Naive thymus-derived CD4-positive, alpha-beta T cell (primary cell): Measurements from ENCODE around the gene TRAK2. TPM values are rescaled to one million over a fixed set of nuclear protein-coding genes. Genes with fewer than 3 reads are reported as not detected.

Experiments
- ATAC-seq: fragments of 150-1000 bp; cut with Tn5 transposase; 2 replicates; pipeline ENCODE4 v1.10.0; 2021; ENCODE audit warnings: mild to moderate bottlenecking, moderate library complexity
- CTCF ChIA-PET: fragments of 350-600 bp; sonication (Branson Sonifier 250); formaldehyde crosslinking; loops from one replicate; lab custom pipeline; 2021; ENCODE audit warnings: antibody characterized with exemption; lab: Charles Lee
- POLR2A ChIA-PET: fragments of 350-600 bp; sonication (Branson Sonifier 250); formaldehyde crosslinking; loops from one replicate; lab custom pipeline; 2021; ENCODE audit warnings: antibody characterized with exemption, inconsistent platforms; lab: Charles Lee
- DNase-seq, 9 donors: peaks; one replicate each; pipeline versions ENCODE4 v3.0.0 to v3.0.0-alpha.2; 2020 to 2022; ENCODE audit warnings: mixed read lengths in 1 of 9
- H3K27ac ChIP-seq: one replicate; pipeline ENCODE4 v1.7.0; 2013; ENCODE audit warnings: mild to moderate bottlenecking, low read depth, low read length, moderate library complexity
- H3K27me3 ChIP-seq, 2 donors: one replicate each; pipeline ENCODE4 v1.7.0; 2013; ENCODE audit warnings: low read length in 2 of 2, mild to moderate bottlenecking in 2 of 2, moderate library complexity in 2 of 2; ENCODE audit not compliant: control insufficient read depth in 2 of 2, insufficient read depth in 2 of 2
- H3K36me3 ChIP-seq, 3 experiments: 1 replicate in 2 of 3; 2 replicates in 1 of 3; pipeline ENCODE4 v1.7.0; 2013; ENCODE audit warnings: low read length in 3 of 3, mild to moderate bottlenecking in 3 of 3, moderate library complexity in 1 of 3; ENCODE audit not compliant: insufficient read depth in 3 of 3, control insufficient read depth in 2 of 3
- H3K4me1 ChIP-seq, 2 donors: one replicate each; pipeline ENCODE4 v1.7.0; 2013; ENCODE audit warnings: low read length in 2 of 2, mild to moderate bottlenecking in 2 of 2, moderate library complexity in 1 of 2; ENCODE audit not compliant: control insufficient read depth in 2 of 2, insufficient read depth in 2 of 2
- H3K4me3 ChIP-seq: 2 replicates; pipeline ENCODE4 v1.7.0; 2013; ENCODE audit warnings: mild to moderate bottlenecking, low read length
- H3K9me3 ChIP-seq, 3 experiments: 1 replicate in 2 of 3; 2 replicates in 1 of 3; pipeline ENCODE4 v1.7.0; 2013; ENCODE audit warnings: low read length in 3 of 3; ENCODE audit not compliant: control insufficient read depth in 2 of 3
- H3K27ac Mint-ChIP-seq, 9 donors: one replicate each; pipeline ENCODE4 v1.8.0; 2020 to 2022; ENCODE audit warnings: mixed read lengths in 9 of 9, mild to moderate bottlenecking in 8 of 9, moderate library complexity in 5 of 9, inconsistent platforms in 2 of 9
- H3K27me3 Mint-ChIP-seq, 5 donors: one replicate each; pipeline ENCODE4 v1.8.0; 2021 to 2022; ENCODE audit warnings: mixed read lengths in 5 of 5, mild to moderate bottlenecking in 1 of 5
- H3K36me3 Mint-ChIP-seq, 5 donors: one replicate each; pipeline ENCODE4 v1.8.0; 2020 to 2022; ENCODE audit warnings: mixed read lengths in 5 of 5, mild to moderate bottlenecking in 3 of 5, inconsistent platforms in 1 of 5
- H3K4me1 Mint-ChIP-seq, 7 donors: one replicate each; pipeline ENCODE4 v1.8.0; 2020 to 2022; ENCODE audit warnings: mixed read lengths in 7 of 7, mild to moderate bottlenecking in 3 of 7, inconsistent platforms in 1 of 7
- H3K4me3 Mint-ChIP-seq, 10 donors: one replicate each; pipeline ENCODE4 v1.8.0; 2020 to 2022; ENCODE audit warnings: mild to moderate bottlenecking in 10 of 10, mixed read lengths in 10 of 10, moderate library complexity in 6 of 10, inconsistent platforms in 2 of 10
- H3K9me3 Mint-ChIP-seq, 11 donors: one replicate each; pipeline ENCODE4 v1.8.0; 2020 to 2022; ENCODE audit warnings: mixed read lengths in 11 of 11, mild to moderate bottlenecking in 4 of 11, inconsistent platforms in 1 of 11, moderate library complexity in 1 of 11
- intact Hi-C, 2 donors: fragments of 100-400 bp; cut with micrococcal nuclease; formaldehyde crosslinking; loops; one replicate each; pipeline ENCODE4 v1.15.1; 2023
- polyA plus RNA-seq, 2 donors: library from polyadenylated mRNA; unstranded; fragments of 300-500 nt; fragmentation: Illumina TruSeq; gene quantifications; one replicate each; pipeline ENCODE4 v1.2.3, GENCODE V29; 2021
- total RNA-seq, 6 experiments: library from RNA in 5 of 6; stranded (reverse) in 5 of 6; gene quantifications; 1 replicate in 5 of 6; 2 replicates in 1 of 6; pipeline ENCODE4 v1.2.3 and lab custom pipeline; 2021 to 2026

Gene TRAK2
- total and polyA plus RNA-seq, 7 experiments from 2014 or later, result 27.2 to 47.6 (median 34.3) TPM

DNA sequence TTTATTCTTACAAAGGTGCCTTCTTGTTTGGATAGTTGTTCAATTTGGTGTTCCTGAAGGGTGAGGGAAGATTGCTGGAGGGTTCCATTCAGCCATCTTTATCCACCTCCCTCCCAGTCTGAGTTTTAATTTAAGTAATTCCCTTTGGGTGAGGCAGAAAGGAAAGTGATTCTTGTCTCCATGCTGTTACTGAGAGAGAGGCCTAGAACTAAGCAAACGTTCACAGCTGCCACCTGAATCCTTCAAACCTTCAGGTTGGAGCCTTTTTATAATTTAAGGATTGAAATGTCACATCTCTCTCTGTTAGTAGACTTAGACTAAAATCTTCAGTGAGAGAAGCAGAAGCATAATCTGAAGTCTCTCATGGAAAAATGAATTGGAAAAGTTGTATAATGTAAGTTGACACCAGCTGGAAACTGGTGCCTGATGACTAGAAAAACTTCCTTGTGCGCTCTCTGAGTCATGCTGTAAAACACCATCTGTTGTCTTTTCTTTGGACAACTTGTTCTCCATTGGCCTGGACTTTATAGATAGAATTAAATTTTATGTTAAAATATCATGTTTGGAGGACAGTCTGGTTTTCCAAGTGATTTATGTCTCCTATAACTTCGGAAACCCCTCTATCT, 14.9 kb upstream of the TRAK2 start:
- no peak overlapping the region for H3K27ac Mint-ChIP-seq
- intact Hi-C loops, result no loop called here
- H3K4me3 Mint-ChIP-seq, result no peak overlapping the region
- H3K4me1 Mint-ChIP-seq, result peaks cover 0 to 15% (median 7%) of the 10 kb centered on the region in 7 donors
- H3K9me3 Mint-ChIP-seq, result peaks cover 0 to 9% (median 0%) of the 10 kb centered on the region in 11 donors
- ChIA-PET CTCF (no interaction called here), POLR2A (interaction anchor here (0.6 to 1.6 kb wide), 2 partner anchors 15 to 351 kb away, joined by 3 to 6 read pairs; partner anchors contain the start of genes STRADB and TRAK2)
- no peaks in the 10 kb centered on the region for H3K27me3 Mint-ChIP-seq
- no peaks in the 10 kb centered on the region for H3K9me3 ChIP-seq
- H3K36me3 ChIP-seq, result peaks cover 0 to 41% (median 6%) of the 10 kb centered on the region in 3 experiments
- ATAC-seq, result no peak
- no peaks in the 10 kb centered on the region for H3K27me3 ChIP-seq
- no peak overlapping the region for H3K27ac ChIP-seq
- DNase-seq, result no peak
- H3K4me1 ChIP-seq, result no peaks in the 10 kb centered on the region
- H3K36me3 Mint-ChIP-seq, result peaks cover 25 to 79% (median 56%) of the 10 kb centered on the region in 5 donors
- H3K4me3 ChIP-seq, result no peak overlapping the region

DNA sequence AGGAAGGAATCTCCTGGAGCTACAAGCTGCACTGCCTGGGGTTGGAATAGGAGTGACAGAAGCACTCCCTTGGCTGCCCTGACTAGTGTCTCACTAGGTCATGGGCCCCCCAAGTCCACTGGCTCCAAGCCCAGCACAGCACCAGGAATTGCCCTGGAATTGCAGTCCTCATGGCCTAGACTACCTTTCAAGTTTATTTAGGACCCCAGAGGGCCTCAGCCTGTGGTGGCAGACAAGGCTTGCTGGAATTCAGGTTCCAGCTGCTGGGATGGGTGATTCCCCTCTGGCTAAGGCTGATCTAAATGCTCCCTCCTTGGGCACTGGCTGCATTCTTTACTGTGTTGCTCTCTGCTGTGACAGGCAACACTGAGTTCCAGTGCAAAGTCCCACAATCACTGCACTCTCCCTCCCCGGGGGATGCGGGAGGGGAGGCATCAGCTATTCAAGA, 14.3 kb upstream of the TRAK2 start:
- CTCF ChIA-PET, result no interaction called here
- POLR2A ChIA-PET, result no interaction called here

DNA sequence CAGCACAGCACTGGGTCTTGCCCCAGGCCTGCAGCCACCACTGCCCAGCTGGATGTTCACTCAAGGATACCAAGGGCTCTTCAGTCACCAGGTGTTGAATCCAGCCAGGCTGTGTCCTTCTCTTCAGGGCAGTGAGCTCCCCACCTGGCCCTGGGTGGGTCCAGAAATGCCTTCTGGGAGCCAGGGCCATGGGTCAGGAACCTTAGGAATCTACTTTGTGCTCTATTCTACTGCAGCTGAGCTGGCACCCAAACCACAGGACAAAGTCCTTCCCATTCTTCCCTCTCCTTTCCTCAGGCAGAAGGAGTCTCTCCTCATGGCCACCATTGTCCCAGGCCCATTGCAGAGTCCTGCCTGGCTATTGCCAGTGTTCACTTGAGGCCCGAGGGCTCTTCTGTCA, 13.3 kb upstream of the TRAK2 start:
- Mint-ChIP-seq H3K36me3 (peaks cover 19 to 77% (median 62%) of the 10 kb centered on the region in 5 donors), H3K27me3 (no peaks in the 10 kb centered on the region), H3K4me3 (no peak overlapping the region), H3K4me1 (peaks cover 0 to 18% (median 7%) of the 10 kb centered on the region in 7 donors), H3K27ac (no peak overlapping the region), H3K9me3 (peaks cover 0 to 13% (median 0%) of the 10 kb centered on the region in 11 donors)
- DNase-seq, result no peak
- intact Hi-C loops, result no loop called here
- Histone ChIP-seq H3K9me3 (no peaks in the 10 kb centered on the region), H3K36me3 (peaks cover 0 to 38% (median 10%) of the 10 kb centered on the region in 3 experiments), H3K4me1 (no peaks in the 10 kb centered on the region), H3K27me3 (no peaks in the 10 kb centered on the region), H3K27ac (no peak overlapping the region), H3K4me3 (no peak overlapping the region)
- ChIA-PET POLR2A (no interaction called here), CTCF (no interaction called here)
- ATAC-seq, result no peak

More for the DNA sequence above, 14.3 kb upstream of the TRAK2 start:
- Mint-ChIP-seq H3K27me3 (no peaks in the 10 kb centered on the region), H3K4me1 (peaks cover 0 to 15% (median 7%) of the 10 kb centered on the region in 7 donors), H3K9me3 (peaks cover 0 to 10% (median 0%) of the 10 kb centered on the region in 11 donors), H3K27ac (no peak overlapping the region), H3K36me3 (peaks cover 21 to 76% (median 55%) of the 10 kb centered on the region in 5 donors), H3K4me3 (no peak overlapping the region)
- intact Hi-C loops, result no loop called here
- no peaks in the 10 kb centered on the region for H3K9me3 ChIP-seq
- H3K36me3 ChIP-seq, result peaks cover 0 to 40% (median 7%) of the 10 kb centered on the region in 3 experiments
- H3K27me3 ChIP-seq, result no peaks in the 10 kb centered on the region
- no peak for ATAC-seq
- no peaks in the 10 kb centered on the region for H3K4me1 ChIP-seq
- no peak for DNase-seq
- no peak overlapping the region for H3K27ac ChIP-seq
- H3K4me3 ChIP-seq, result no peak overlapping the region

DNA sequence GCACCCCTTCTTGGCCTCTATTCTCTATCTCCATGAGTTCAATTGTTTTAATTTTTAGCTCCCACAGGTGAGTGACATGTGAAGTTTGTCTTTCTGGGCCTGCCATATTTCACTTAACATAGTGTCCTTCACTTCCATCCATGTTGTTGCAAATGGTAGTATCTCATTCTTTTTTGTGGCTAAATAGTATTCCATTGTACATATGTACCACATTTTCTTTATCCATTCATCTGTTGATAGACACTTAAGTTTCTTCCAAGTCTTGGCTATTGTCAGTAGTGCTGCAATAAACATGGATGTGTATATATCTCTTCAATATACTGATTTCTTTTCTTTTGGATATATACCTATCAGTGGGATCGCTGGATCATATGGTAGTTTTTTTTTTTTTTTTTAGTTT, 9.3 kb upstream of the TRAK2 start:
- H3K27me3 Mint-ChIP-seq, result no peaks in the 10 kb centered on the region
- POLR2A ChIA-PET, result interaction anchor here (0.6 to 1.7 kb wide), 3 partner anchors 8 to 1150 kb away, joined by 3 to 4 read pairs (median 3); no protein-coding TSS in a partner anchor
- ATAC-seq, result no peak
- Histone ChIP-seq H3K4me3 (no peak overlapping the region), H3K36me3 (peaks cover 0 to 39% (median 6%) of the 10 kb centered on the region in 3 experiments), H3K27me3 (no peaks in the 10 kb centered on the region), H3K4me1 (no peaks in the 10 kb centered on the region), H3K9me3 (no peaks in the 10 kb centered on the region), H3K27ac (no peak overlapping the region)
- H3K9me3 Mint-ChIP-seq, result peaks cover 0 to 13% (median 0%) of the 10 kb centered on the region in 11 donors
- no peak for DNase-seq
- CTCF ChIA-PET, result no interaction called here
- no peak overlapping the region for H3K27ac Mint-ChIP-seq
- intact Hi-C loops, result no loop called here
- peaks cover 9 to 67% (median 47%) of the 10 kb centered on the region in 5 donors for H3K36me3 Mint-ChIP-seq
- H3K4me3 Mint-ChIP-seq, result no peak overlapping the region
- peaks cover 0 to 18% (median 7%) of the 10 kb centered on the region in 7 donors for H3K4me1 Mint-ChIP-seq

DNA sequence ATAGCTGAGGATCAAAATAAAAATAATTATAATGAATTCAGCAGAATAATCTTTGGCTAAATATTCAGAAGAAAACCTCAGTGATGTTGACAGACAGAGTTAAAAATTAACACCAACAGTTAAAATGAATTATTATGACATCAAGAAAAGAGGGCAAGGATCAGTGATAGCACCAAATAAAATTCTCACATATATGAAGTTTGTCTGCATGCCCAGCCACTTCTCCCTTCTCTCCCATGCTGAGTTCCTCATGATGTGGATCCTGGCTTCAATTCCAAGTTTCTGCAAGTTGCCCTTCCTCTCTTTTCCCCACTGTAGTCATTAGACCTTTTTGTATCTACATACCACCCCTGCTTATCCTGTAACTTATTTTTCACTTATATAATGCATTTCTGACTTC, 7.1 kb upstream of the TRAK2 start:
- no peak overlapping the region for H3K4me3 ChIP-seq
- no peak for DNase-seq
- intact Hi-C loops, result loop anchor here in 1 of 2 donors (10.0 kb wide), 2 partner anchors 806 to 934 kb away; partner anchors contain the start of genes NOP58 and SGO2
- H3K36me3 ChIP-seq, result peaks cover 0 to 22% (median 6%) of the 10 kb centered on the region in 3 experiments
- ChIA-PET CTCF (no interaction called here), POLR2A (interaction anchor here (1.6 kb wide), 1 partner anchor 13 kb away, joined by 4 read pairs; no protein-coding TSS in a partner anchor)
- H3K4me3 Mint-ChIP-seq, result no peak overlapping the region
- H3K36me3 Mint-ChIP-seq, result peaks cover 9 to 52% (median 40%) of the 10 kb centered on the region in 5 donors
- H3K27me3 ChIP-seq, result no peaks in the 10 kb centered on the region
- ATAC-seq, result no peak
- no peaks in the 10 kb centered on the region for H3K4me1 ChIP-seq
- H3K9me3 Mint-ChIP-seq, result peaks cover 0 to 13% (median 0%) of the 10 kb centered on the region in 11 donors
- H3K27ac ChIP-seq, result no peak overlapping the region
- peaks cover 0 to 6% (median 0%) of the 10 kb centered on the region in 5 donors for H3K27me3 Mint-ChIP-seq
- H3K4me1 Mint-ChIP-seq, result peaks cover 0 to 20% (median 13%) of the 10 kb centered on the region in 7 donors
- peak overlapping the region in 2 of 9 donors; percentile 15 to 29 for H3K27ac Mint-ChIP-seq
- no peaks in the 10 kb centered on the region for H3K9me3 ChIP-seq

DNA sequence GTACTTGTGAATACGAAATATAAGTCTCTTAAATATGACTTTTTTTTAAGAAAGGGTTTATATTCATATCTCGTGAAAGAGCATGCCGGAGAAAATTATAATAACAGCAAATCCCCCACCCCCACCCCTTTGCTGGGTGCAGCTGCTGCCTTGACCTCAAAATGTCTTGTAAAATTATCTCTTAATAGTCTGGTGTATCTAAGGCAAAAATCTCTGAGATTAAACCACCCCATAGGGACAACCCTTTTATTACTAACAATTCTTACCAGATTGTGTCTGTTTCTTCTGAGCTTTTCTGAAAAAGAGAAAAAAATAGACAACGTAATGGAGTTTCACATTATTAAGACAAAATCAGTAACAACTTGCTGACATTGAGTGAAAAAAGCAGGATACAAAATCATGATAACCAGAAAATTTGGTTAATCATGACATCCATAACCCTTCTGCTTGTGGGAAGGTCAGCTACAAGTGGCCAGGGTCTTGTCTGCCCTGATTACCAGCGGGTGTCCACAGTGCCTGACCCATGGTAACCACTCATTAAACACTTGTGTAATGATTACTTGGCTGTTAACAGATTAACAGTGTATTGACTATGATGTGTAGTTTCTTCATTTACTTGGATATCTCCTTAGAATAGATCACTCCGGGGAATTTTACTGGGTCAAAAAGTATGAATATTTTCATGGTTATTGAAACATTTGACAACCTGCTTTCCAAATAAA, 1.8 kb upstream of the TRAK2 start:
- Histone ChIP-seq H3K27me3 (no peaks in the 10 kb centered on the region), H3K4me1 (peaks cover 17 to 24% of the 10 kb centered on the region in 2 donors), H3K27ac (no peak overlapping the region), H3K9me3 (no peaks in the 10 kb centered on the region), H3K36me3 (peaks cover 0 to 6% (median 0%) of the 10 kb centered on the region in 3 experiments), H3K4me3 (no peak overlapping the region)
- Mint-ChIP-seq H3K36me3 (peaks cover 0 to 10% (median 6%) of the 10 kb centered on the region in 5 donors), H3K4me3 (peak overlapping the region; percentile 15 to 98 (median 92)), H3K4me1 (peaks cover 16 to 53% (median 33%) of the 10 kb centered on the region in 7 donors), H3K9me3 (no peaks in the 10 kb centered on the region), H3K27ac (no peak overlapping the region), H3K27me3 (peaks cover 0 to 8% (median 0%) of the 10 kb centered on the region in 5 donors)
- POLR2A ChIA-PET, result interaction anchor here (0.5 to 5.0 kb wide), 6 partner anchors 8 to 337 kb away, joined by 3 to 26 read pairs (median 6); partner anchors contain the start of genes CASP10 and CFLAR
- DNase-seq, result no peak
- CTCF ChIA-PET, result interaction anchor here (0.6 to 2.9 kb wide), 4 partner anchors 40 to 271 kb away, joined by 3 to 7 read pairs (median 4); no protein-coding TSS in a partner anchor
- no peak for ATAC-seq
- intact Hi-C loops, result loop anchor here (5.0 to 10.0 kb wide), 6 partner anchors 336 to 928 kb away; partner anchors contain the start of genes BMPR2 (in 1 of the 2), CFLAR (in 1 of the 2), NOP58 (in 1 of the 2) and ORC2 (in 1 of the 2)
